CD4-positive, alpha-beta T cell treated with Interleukin-1 beta for 1 hour (primary cell): Measurements from ENCODE around the gene LYPD4.
"Not testable (repeated sequence)": the region's sequence is repeated elsewhere in the genome, so short reads cannot be mapped to it uniquely, and the experiment has no call there.

Experiments used
- DNase-seq, 2 donors: peaks; one replicate each; pipeline ENCODE4 v3.0.0-alpha.2; 2020 to 2022

Gene LYPD4

GRCh38 chr19:41796901-41797300, 47.6 kb downstream of the LYPD4 start:
- no peak for DNase-seq

- DNase-seq: no peak
These were observed 48.1 kb downstream of the LYPD4 start, which contains the start of gene CEACAM3 for GRCh38 chr19:41796362-41796761. Gene CEACAM3, plus strand, starts transcription at chr19:41796587. Its CDS starts 91 bp downstream, at chr19:41796678.

- peak; percentile 62 to 69 for DNase-seq
These were observed 49.4 kb downstream of the LYPD4 start for GRCh38 chr19:41795031-41795461.

GRCh38 chr19:41793414-41793727, 51.1 kb downstream of the LYPD4 start:
- no peak for DNase-seq

- DNase-seq: peak; percentile 34 to 47
These were observed 51.7 kb downstream of the LYPD4 start for GRCh38 chr19:41792513-41793413.

- not testable (repeated sequence) for DNase-seq
These were observed 55.4 kb downstream of the LYPD4 start for GRCh38 chr19:41789053-41789452.

GRCh38 chr19:41788518-41788917, 56.0 kb downstream of the LYPD4 start:
- not testable (repeated sequence) for DNase-seq
